Cardiac fibroblast (primary cell): ENCODE measurements around the gene KNSTRN.
A peak's percentile ranks its signal among the peaks of the same experiment; 100 is the strongest.

ENCODE experiments used
- DNase-seq, 2 donors: peaks; one replicate each; pipeline versions ENCODE4 v3.0.0 to v3.0.0-alpha.2; 2010; ENCODE audit warnings: low read depth in 2 of 2
- H3K4me3 ChIP-seq, 2 donors: replicated peaks in 1 of 2; 1 replicate in 1 of 2; 2 replicates in 1 of 2; pipeline ENCODE4 v1.5.1; 2011; ENCODE audit warnings: low read depth in 2 of 2, low read length in 2 of 2, mild to moderate bottlenecking in 2 of 2, moderate library complexity in 1 of 2
- TF ChIP-seq, protein P1 (sequence below): IDR thresholded peaks from one replicate; pipeline ENCODE4 v1.5.1; 2011; ENCODE audit warnings: low read depth, mild to moderate bottlenecking, low read length, inconsistent platforms

Gene KNSTRN

DNA sequence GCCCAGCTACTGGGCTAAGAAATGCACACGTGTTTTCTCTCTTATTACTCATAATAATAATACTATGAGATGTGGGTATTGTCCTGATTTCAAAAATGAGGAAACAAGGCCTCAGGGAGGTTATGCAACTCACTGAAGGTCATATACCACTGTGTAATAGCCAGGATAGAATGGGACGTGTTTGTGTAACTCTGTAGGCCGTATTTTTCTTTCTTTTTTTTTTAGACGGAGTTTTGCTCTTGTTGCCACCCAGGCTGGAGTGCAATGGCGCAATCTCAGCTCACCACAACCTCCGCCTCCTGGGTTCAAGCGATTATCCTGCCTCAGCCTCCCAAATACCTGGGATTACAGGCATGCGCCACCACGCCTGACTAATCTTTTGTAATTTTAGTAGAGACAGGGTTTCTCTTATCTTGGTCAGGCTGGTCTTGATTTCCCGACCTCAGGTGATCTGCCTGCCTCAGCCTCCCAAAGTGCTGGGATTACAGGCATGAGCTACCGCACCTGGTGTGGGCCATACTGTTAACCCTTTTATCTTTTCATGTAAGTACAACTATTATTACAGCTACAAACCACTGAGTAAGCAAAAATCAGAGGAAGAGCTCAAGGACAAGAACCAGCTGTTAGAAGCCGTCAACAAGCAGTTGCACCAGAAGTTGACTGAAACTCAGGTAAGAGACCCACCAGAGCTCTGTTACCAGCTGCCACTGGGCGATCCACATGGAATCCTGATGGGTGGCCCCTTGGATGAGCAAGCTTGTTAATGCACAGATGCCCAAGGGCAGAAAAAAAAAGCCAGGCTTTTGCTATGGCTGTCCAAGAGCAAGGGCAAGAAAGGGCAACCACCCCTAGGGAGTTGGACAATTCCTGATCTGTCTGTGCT lies 6.7 kb downstream of the KNSTRN start:
- no peak overlapping the region for H3K4me3 ChIP-seq
- peak; percentile 58 to 96 for DNase-seq
- TF ChIP-seq, protein P1, sequence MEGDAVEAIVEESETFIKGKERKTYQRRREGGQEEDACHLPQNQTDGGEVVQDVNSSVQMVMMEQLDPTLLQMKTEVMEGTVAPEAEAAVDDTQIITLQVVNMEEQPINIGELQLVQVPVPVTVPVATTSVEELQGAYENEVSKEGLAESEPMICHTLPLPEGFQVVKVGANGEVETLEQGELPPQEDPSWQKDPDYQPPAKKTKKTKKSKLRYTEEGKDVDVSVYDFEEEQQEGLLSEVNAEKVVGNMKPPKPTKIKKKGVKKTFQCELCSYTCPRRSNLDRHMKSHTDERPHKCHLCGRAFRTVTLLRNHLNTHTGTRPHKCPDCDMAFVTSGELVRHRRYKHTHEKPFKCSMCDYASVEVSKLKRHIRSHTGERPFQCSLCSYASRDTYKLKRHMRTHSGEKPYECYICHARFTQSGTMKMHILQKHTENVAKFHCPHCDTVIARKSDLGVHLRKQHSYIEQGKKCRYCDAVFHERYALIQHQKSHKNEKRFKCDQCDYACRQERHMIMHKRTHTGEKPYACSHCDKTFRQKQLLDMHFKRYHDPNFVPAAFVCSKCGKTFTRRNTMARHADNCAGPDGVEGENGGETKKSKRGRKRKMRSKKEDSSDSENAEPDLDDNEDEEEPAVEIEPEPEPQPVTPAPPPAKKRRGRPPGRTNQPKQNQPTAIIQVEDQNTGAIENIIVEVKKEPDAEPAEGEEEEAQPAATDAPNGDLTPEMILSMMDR = no peak

DNA sequence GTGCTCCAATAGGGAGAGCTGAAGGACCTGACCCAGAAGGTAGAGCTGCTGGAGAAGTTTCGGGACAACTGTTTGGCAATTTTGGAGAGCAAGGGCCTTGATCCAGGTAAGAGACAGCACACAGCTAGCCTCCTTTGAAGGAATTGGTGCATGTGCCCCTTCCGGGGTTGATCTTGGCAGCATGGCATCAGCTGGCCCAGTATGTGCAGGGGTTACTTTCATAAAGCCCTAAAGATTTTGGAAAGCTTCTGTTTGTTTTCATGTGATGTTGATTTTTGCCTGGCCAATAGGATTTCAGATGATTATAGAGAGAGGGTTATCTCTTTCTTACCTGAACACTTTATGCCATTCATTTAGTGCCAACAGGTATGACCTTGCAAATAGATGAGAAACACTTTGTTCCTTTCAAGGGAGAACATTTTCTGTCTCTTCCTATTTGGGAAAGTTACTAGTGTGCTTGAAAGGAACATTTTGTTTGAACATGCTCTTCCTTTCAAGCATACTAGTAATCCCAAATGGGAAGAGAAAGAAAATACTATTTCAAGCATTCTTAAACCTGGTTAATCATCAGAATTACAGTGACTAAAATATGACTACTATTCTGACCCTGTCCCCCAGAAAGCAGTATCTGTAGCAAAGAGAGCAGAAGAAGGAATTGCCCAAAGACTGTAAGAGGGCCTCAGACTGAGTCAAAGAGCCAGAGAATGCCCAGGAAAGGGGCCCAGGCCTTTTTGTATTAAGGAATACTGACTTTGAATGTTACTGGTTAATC lies 7.5 kb downstream of the KNSTRN start:
- TF ChIP-seq, protein P1 = no peak
- peak in 1 of 2 donors; percentile 61 for DNase-seq
- no peak overlapping the region for H3K4me3 ChIP-seq

DNA sequence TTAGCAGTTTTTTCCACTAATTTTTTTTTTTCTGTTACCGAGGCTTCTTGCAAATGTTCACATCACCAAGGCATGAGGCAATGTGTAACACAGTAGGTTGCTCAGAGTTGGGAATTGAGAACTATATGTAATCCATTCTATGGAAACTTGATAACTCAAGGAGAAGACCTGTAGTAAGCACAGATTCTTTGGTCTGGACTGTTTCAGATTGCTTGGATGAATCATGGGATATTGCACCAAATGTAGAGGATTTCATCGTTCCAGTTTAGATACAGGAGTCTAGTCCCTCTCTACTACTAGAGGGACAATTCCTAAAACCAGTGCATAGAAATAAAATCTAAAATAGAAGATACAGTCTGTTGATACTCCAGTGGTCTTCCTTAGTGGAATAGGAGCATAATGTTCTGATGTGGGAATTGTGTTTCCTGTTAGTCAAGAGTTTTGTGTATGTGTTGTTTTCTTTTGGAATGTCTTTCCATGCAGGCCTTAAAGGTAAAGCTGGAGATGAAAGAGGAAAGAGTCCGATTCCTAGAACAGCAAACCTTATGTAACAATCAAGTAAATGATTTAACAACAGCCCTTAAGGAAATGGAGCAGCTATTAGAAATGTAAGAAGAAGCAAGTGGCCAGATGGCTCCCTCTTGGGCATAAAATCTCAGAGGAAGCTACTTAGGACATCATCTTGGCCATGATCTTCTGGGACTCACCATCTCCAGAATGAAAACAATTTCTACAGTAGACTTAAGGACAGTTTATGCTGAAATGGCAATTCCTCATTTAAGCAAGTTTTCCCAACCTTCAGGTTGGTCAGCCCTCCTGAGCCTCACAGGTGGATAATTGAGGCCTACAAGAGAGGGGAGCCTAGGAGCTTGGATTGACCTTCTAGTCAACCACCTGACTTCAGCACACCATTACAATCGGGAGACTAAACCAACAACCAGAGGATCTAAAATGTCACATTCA lies 10.7 kb downstream of the KNSTRN start:
- DNase-seq = peak in 1 of 2 donors; percentile 33
- TF ChIP-seq, protein P1 = no peak
- H3K4me3 ChIP-seq = no peak overlapping the region

DNA sequence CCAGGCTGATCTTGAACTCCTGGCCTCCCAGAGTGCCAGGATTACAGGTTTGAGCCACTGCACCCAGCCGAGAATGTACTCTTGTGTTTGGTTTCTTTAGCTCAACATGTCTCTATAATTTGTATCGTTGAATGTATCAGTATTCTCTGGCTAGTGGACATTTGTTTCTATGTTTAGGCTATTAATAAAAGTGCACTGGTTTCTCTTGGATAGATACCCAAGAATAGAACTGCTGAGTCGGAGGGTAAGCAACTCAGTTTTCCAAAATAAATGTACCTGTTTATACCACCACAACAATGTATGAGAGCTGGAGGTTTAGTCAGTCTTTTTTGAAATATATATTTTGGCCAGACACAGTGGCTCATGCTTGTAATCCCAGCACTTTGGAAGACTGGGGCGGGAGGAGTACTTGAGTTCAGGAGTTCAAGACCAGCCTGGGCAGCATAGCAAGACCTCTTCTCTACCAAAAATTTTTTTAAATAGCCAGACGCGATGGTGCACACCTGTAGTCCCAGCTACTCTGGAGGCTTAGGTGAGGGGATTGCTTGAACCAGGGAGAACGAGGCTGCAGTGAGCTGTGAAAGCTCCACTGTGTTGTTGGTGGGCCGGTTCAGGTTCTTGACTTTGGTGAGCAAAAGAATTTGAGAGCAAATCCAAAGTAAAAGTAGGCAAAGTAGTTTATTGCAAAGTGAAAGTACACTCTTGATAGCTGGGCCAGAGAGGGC lies 15.3 kb downstream of the KNSTRN start:
- TF ChIP-seq, protein P1 = no peak
- H3K4me3 ChIP-seq = no peak overlapping the region
- no peak for DNase-seq

DNA sequence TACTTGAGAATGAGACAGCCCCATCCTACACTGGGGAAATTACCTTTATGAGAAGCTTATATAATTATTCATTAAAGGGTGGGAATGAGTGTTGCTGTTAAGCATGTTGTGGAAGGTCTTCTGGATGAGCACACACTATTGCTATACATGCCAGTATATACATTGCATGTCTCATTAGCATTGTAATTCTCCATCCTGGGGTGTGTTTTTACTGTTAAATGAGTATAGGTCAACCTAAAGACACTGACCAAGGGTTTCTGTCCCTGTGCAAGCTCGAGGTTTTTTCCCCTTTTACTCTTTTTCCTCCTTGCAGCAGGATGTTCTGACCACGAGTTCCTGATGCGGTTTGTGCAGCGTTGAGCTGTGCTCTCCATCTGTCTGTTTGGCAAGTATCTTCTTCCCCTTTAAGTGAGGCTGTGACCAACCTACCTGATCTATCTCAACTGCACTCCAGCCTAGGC lies 15.9 kb downstream of the KNSTRN start:
- DNase-seq = no peak
- TF ChIP-seq, protein P1 = no peak
- H3K4me3 ChIP-seq = no peak overlapping the region
